ENCODE results near the gene KCNS3.

Gene KCNS3

DNA sequence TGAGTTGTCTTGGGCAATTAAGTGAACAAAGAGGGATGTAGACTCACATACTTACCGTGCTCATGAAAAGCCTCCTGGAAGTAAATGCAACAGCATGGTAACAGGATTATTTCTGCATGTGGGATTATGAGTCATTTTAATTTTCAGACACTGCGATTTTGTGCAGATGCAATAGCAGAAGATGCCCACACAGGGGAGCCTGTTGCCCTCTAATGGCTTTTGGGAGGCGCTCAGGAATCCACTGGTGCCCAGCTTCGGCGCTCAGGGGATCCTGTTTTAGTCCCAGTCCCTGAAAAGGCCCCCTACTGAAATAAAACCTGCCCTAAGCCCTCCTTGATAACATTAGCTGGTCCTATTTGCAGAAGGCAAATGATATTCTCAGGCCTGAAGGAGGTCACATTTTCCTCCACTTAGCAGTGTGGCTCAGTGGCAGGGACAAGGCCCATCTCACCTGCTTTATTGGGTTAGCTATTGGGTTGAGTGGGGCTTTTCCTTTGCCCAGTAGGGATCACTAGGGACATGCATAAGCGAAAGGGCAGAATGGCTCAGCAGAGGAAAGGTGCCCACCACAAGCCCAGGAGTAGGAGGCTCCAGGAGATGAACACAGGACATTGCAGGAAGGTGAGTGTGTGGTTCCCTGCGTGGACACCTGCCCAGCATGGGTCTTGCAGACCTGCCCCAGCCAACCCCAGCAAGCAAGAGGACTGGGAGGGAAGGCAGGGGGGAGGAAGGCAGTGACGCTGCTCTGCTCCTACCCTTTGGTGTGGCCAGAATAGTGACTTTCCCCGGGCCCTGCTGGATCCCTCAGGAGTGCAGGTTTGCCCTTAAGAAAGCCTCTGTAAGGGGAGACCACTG lies 26.5 kb upstream of the KCNS3 start:
- TF ChIP-seq EZH2phosphoT487 (conservative IDR thresholded peaks at IDR 0.05; ENCODE audit: low read length): no peak
- TF ChIP-seq, protein P1, sequence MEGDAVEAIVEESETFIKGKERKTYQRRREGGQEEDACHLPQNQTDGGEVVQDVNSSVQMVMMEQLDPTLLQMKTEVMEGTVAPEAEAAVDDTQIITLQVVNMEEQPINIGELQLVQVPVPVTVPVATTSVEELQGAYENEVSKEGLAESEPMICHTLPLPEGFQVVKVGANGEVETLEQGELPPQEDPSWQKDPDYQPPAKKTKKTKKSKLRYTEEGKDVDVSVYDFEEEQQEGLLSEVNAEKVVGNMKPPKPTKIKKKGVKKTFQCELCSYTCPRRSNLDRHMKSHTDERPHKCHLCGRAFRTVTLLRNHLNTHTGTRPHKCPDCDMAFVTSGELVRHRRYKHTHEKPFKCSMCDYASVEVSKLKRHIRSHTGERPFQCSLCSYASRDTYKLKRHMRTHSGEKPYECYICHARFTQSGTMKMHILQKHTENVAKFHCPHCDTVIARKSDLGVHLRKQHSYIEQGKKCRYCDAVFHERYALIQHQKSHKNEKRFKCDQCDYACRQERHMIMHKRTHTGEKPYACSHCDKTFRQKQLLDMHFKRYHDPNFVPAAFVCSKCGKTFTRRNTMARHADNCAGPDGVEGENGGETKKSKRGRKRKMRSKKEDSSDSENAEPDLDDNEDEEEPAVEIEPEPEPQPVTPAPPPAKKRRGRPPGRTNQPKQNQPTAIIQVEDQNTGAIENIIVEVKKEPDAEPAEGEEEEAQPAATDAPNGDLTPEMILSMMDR (IDR thresholded peaks at IDR 0.05; ENCODE audit: insufficient read depth, low read length, poor library complexity, severe bottlenecking): peak; percentile 64
- Histone ChIP-seq H3K27ac (ENCODE audit: low read depth, low read length) (no peak overlapping the region), H3K36me3 (ENCODE audit: low read length) (no peaks in the 10 kb centered on the region), H3K27me3 (ENCODE audit: low read length) (no peaks in the 10 kb centered on the region), H3K9me2 (replicated peaks; ENCODE audit: insufficient read depth, low read length) (no peaks in the 10 kb centered on the region), H3F3A (ENCODE audit: insufficient read depth) (no peaks in the 10 kb centered on the region), H3K4me2 (ENCODE audit: low read depth, low read length, poor library complexity, severe bottlenecking) (no peak overlapping the region), H3K4me3 (ENCODE audit: insufficient read depth, low read length, poor library complexity, severe bottlenecking) (no peak overlapping the region), H3K9me3 (ENCODE audit: insufficient read depth, low read length) (no peaks in the 10 kb centered on the region), H4K20me1 (ENCODE audit: low read depth, low read length) (no peaks in the 10 kb centered on the region), H2AFZ (ENCODE audit: low read depth, low read length, severe bottlenecking) (no peak overlapping the region), H3K9ac (ENCODE audit: low read length) (no peak overlapping the region), H3K79me2 (ENCODE audit: insufficient read depth, low read length) (no peaks in the 10 kb centered on the region)

DNA sequence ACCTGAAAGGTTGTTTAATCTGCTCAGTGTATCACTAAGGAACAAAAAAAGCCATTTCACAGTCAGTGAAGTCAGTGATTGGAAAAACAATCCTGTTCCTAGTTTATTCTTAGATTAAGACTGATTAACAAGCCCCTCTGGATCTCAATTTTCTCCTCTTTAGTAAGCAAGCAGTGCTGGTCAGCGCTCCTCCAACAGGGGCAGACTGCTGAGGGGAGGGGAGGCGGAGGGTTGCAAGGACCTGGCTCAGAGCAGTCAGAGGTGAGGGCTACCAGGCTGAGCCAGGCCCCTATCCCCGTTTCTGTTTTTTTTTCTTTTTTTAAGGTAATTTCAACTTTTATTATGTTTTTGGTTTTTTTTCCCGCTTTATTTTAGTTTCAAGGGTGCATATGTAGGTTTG lies 24.7 kb upstream of the KCNS3 start:
- no peak for TF ChIP-seq EZH2phosphoT487 (conservative IDR thresholded peaks at IDR 0.05; ENCODE audit: low read length)
- TF ChIP-seq, protein P1 (IDR thresholded peaks at IDR 0.05; ENCODE audit: insufficient read depth, low read length, poor library complexity, severe bottlenecking): no peak
- H3K27ac ChIP-seq (ENCODE audit: low read depth, low read length): no peak overlapping the region
- no peaks in the 10 kb centered on the region for H3K27me3 ChIP-seq (ENCODE audit: low read length)
- no peaks in the 10 kb centered on the region for H3K79me2 ChIP-seq (ENCODE audit: insufficient read depth, low read length)
- no peak overlapping the region for H2AFZ ChIP-seq (ENCODE audit: low read depth, low read length, severe bottlenecking)
- H3K9me2 ChIP-seq (replicated peaks; ENCODE audit: insufficient read depth, low read length): no peaks in the 10 kb centered on the region
- H4K20me1 ChIP-seq (ENCODE audit: low read depth, low read length): no peaks in the 10 kb centered on the region
- H3K9ac ChIP-seq (ENCODE audit: low read length): no peak overlapping the region
- H3K36me3 ChIP-seq (ENCODE audit: low read length): no peaks in the 10 kb centered on the region
- H3F3A ChIP-seq (ENCODE audit: insufficient read depth): no peaks in the 10 kb centered on the region
- H3K4me2 ChIP-seq (ENCODE audit: low read depth, low read length, poor library complexity, severe bottlenecking): no peak overlapping the region
- no peak overlapping the region for H3K4me3 ChIP-seq (ENCODE audit: insufficient read depth, low read length, poor library complexity, severe bottlenecking)
- no peaks in the 10 kb centered on the region for H3K9me3 ChIP-seq (ENCODE audit: insufficient read depth, low read length)

DNA sequence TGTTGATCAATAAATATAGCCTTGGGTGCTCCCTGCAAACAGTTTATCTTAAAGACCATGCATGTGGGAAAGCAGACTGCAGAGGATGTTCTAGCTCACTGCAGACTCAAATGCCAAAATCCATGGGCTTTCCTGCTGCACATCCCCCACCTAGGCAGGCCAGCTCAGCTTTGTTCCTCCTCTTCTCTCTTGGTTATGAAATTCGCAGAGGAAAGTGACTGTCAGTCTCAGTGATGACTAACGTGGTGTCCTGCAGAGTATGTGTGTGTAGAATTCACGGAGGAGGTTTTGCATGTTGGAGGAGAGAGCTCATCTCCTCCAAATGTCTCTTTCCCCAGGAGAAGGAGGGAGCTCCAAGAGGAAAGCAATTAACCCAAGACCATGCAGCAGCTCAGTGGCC lies 21.4 kb upstream of the KCNS3 start:
- H3K4me3 ChIP-seq (ENCODE audit: insufficient read depth, low read length, poor library complexity, severe bottlenecking): no peak overlapping the region
- no peak overlapping the region for H3K27ac ChIP-seq (ENCODE audit: low read depth, low read length)
- no peaks in the 10 kb centered on the region for H3F3A ChIP-seq (ENCODE audit: insufficient read depth)
- TF ChIP-seq, protein P1 (IDR thresholded peaks at IDR 0.05; ENCODE audit: insufficient read depth, low read length, poor library complexity, severe bottlenecking): no peak
- TF ChIP-seq EZH2phosphoT487 (conservative IDR thresholded peaks at IDR 0.05; ENCODE audit: low read length): no peak
- H3K27me3 ChIP-seq (ENCODE audit: low read length): no peaks in the 10 kb centered on the region
- no peaks in the 10 kb centered on the region for H3K9me3 ChIP-seq (ENCODE audit: insufficient read depth, low read length)
- no peaks in the 10 kb centered on the region for H3K9me2 ChIP-seq (replicated peaks; ENCODE audit: insufficient read depth, low read length)
- no peak overlapping the region for H3K4me2 ChIP-seq (ENCODE audit: low read depth, low read length, poor library complexity, severe bottlenecking)
- no peaks in the 10 kb centered on the region for H3K36me3 ChIP-seq (ENCODE audit: low read length)
- H2AFZ ChIP-seq (ENCODE audit: low read depth, low read length, severe bottlenecking): no peak overlapping the region
- H3K79me2 ChIP-seq (ENCODE audit: insufficient read depth, low read length): no peaks in the 10 kb centered on the region
- no peaks in the 10 kb centered on the region for H4K20me1 ChIP-seq (ENCODE audit: low read depth, low read length)
- no peak overlapping the region for H3K9ac ChIP-seq (ENCODE audit: low read length)

Measured in SU-DHL-6 (cell line).